SK-N-SH (cell line): Measurements from ENCODE around the gene EIF4H. TPM values are rescaled to one million over a fixed set of nuclear protein-coding genes. Genes with fewer than 3 reads are reported as not detected.

Source experiments
- CTCF ChIA-PET: fragments of 300-600, 350-600 bp; formaldehyde crosslinking; extraction: SDS; loops from one replicate; lab custom pipeline; 2021; lab: Yijun Ruan, JAX
- POLR2A ChIA-PET: fragments of 350-600 bp; sonication (Branson Sonifier 250); formaldehyde crosslinking; extraction: SDS; loops from one replicate; lab custom pipeline; 2020; ENCODE audit warnings: antibody characterized with exemption, inconsistent platforms; lab: Yijun Ruan, JAX
- DNase-seq: peaks from one replicate; pipeline ENCODE4 v3.0.0; 2012
- H2AFZ ChIP-seq: fragments of 200-600 bp; sonication (generic); 2 replicates; pipeline ENCODE4 v1.8.1; 2016; ENCODE audit warnings: antibody characterized with exemption, mild to moderate bottlenecking, low read depth
- H3F3A ChIP-seq: fragments of 200-600 bp; sonication (generic); replicated peaks from 2 replicates; pipeline ENCODE3; 2016; ENCODE audit warnings: antibody characterized with exemption, mild to moderate bottlenecking; ENCODE audit not compliant: insufficient read depth
- H3K27ac ChIP-seq, 2 experiments: fragments of 200-500 bp in 1 of 2; fragments of 200-600 bp in 1 of 2; sonication (Bioruptor generic) in 1 of 2; sonication (generic), shearing (Covaris generic) in 1 of 2; 2 replicates each; pipeline versions ENCODE4 v1.5.1 to v1.6.1; 2014 to 2016; ENCODE audit warnings: low read depth in 2 of 2, inconsistent platforms in 1 of 2, low read length in 1 of 2, mild to moderate bottlenecking in 1 of 2, mixed read lengths in 1 of 2
- H3K27me3 ChIP-seq: fragments of 200-600 bp; sonication (generic), shearing (Covaris generic); 2 replicates; pipeline ENCODE4 v1.6.1; 2016; ENCODE audit warnings: mixed run types; ENCODE audit not compliant: insufficient read depth
- H3K36me3 ChIP-seq, 2 experiments: fragments of 200-500 bp in 1 of 2; fragments of 200-600 bp in 1 of 2; sonication (Bioruptor generic) in 1 of 2; sonication (generic) in 1 of 2; replicated peaks in 1 of 2; 2 replicates each; pipeline versions ENCODE3 to v1.5.1; 2014 to 2016; ENCODE audit warnings: low read length in 1 of 2, mild to moderate bottlenecking in 1 of 2; ENCODE audit not compliant: insufficient read depth in 2 of 2, control insufficient read depth in 1 of 2
- H3K4me1 ChIP-seq, 2 experiments: fragments of 200-500 bp in 1 of 2; fragments of 200-600 bp in 1 of 2; sonication (Bioruptor generic) in 1 of 2; sonication (generic), shearing (Covaris generic) in 1 of 2; 2 replicates each; pipeline versions ENCODE4 v1.5.1 to v1.6.1; 2014 to 2016; ENCODE audit warnings: low read depth in 1 of 2, low read length in 1 of 2, mixed run types in 1 of 2; ENCODE audit not compliant: insufficient read depth in 2 of 2, control insufficient read depth in 1 of 2
- H3K4me2 ChIP-seq: fragments of 200-600 bp; sonication (generic), shearing (Covaris generic); 2 replicates; pipeline ENCODE4 v1.6.1; 2017; ENCODE audit warnings: mixed run types
- H3K4me3 ChIP-seq, 2 experiments: fragments of 200-500 bp in 1 of 2; fragments of 200-600 bp in 1 of 2; sonication (Bioruptor generic) in 1 of 2; sonication (generic), shearing (Covaris generic) in 1 of 2; 2 replicates each; pipeline versions ENCODE4 v1.5.1 to v1.8.1; 2014 to 2016; ENCODE audit warnings: low read depth in 2 of 2, inconsistent platforms in 1 of 2, low read length in 1 of 2, mild to moderate bottlenecking in 1 of 2, mixed read lengths in 1 of 2, moderate library complexity in 1 of 2
- H3K79me2 ChIP-seq: fragments of 200-600 bp; sonication (generic); 2 replicates; pipeline ENCODE4 v1.8.1; 2017; ENCODE audit warnings: mild to moderate bottlenecking; ENCODE audit not compliant: insufficient read depth
- H3K9ac ChIP-seq: fragments of 200-600 bp; sonication (generic); 2 replicates; pipeline ENCODE4 v1.6.1; 2017; ENCODE audit warnings: mixed run types
- H3K9me2 ChIP-seq: fragments of 200-600 bp; sonication (generic); 2 replicates; pipeline ENCODE4 v1.6.1; 2017; ENCODE audit warnings: mixed run types
- H3K9me3 ChIP-seq: fragments of 200-600 bp; sonication (generic); 2 replicates; pipeline ENCODE4 v1.6.1; 2017; ENCODE audit warnings: mixed run types, mild to moderate bottlenecking, moderate library complexity
- H4K20me1 ChIP-seq: fragments of 200-600 bp; sonication (generic); 2 replicates; pipeline ENCODE4 v1.6.1; 2017; ENCODE audit warnings: mild to moderate bottlenecking, mixed run types; ENCODE audit not compliant: insufficient read depth
- ELF1 ChIP-seq: IDR thresholded peaks from 2 replicates; pipeline ENCODE4 v1.4.0; 2012
- FOSL2 ChIP-seq: IDR thresholded peaks from 2 replicates; pipeline ENCODE4 v1.4.0; 2012; ENCODE audit warnings: low read depth, mild to moderate bottlenecking, moderate library complexity, borderline replicate concordance
- FOXJ3 ChIP-seq: sonication (generic); formaldehyde crosslinking; IDR thresholded peaks from 2 replicates; pipeline ENCODE4 v1.5.1; 2020; ENCODE audit warnings: mild to moderate bottlenecking, missing genetic modification reagents
- FOXM1 ChIP-seq: IDR thresholded peaks from 2 replicates; pipeline ENCODE4 v1.4.0; 2012; ENCODE audit warnings: low read depth, mild to moderate bottlenecking
- GABPA ChIP-seq: IDR thresholded peaks from 2 replicates; pipeline ENCODE4 v1.4.0; 2012; ENCODE audit warnings: low read depth, mild to moderate bottlenecking
- GATA2 ChIP-seq: sonication (generic); formaldehyde crosslinking; IDR thresholded peaks from 2 replicates; pipeline ENCODE4 v1.5.0; 2020; ENCODE audit warnings: mild to moderate bottlenecking, missing genetic modification reagents
- JUND ChIP-seq: IDR thresholded peaks from 2 replicates; pipeline ENCODE4 v1.4.0; 2012
- NFIC ChIP-seq: IDR thresholded peaks from 2 replicates; pipeline ENCODE4 v1.4.0; 2012; ENCODE audit warnings: borderline replicate concordance
- TCF12 ChIP-seq: IDR thresholded peaks from 2 replicates; pipeline ENCODE4 v1.4.0; 2012
- TEAD4 ChIP-seq: IDR thresholded peaks from 2 replicates; pipeline ENCODE4 v1.4.0; 2012; ENCODE audit warnings: mild to moderate bottlenecking, borderline replicate concordance; ENCODE audit not compliant: insufficient read depth
- WGBS: methylation state at CpG from one replicate; pipeline ENCODE4 v1.1.6; 2017; ENCODE audit warnings: low lambda C conversion rate; 5-methylcytosine and 5-hydroxymethylcytosine counted together
- polyA plus RNA-seq, 3 experiments: library from polyadenylated mRNA; depleted of rRNA; stranded (reverse); fragments of >200 nt; gene quantifications; 2 replicates each; pipeline ENCODE4 v1.2.3, GENCODE V29; 2012
- TF ChIP-seq, protein P1 (sequence below): IDR thresholded peaks from 2 replicates; pipeline ENCODE4 v1.6.1; 2012; ENCODE audit warnings: mild to moderate bottlenecking, low read depth, low read length, moderate library complexity
- TF ChIP-seq, protein P2 (sequence below): IDR thresholded peaks from 2 replicates; pipeline ENCODE4 v1.4.0; 2012; ENCODE audit warnings: low read depth, borderline replicate concordance
- TF ChIP-seq, protein P3 (sequence below): fragments of 200-600 bp; sonication (generic); IDR thresholded peaks from 2 replicates; pipeline ENCODE4 v1.6.1; 2017; ENCODE audit warnings: antibody characterized with exemption, mild to moderate bottlenecking, moderate library complexity
- TF ChIP-seq, protein P4 (sequence below): IDR thresholded peaks from 2 replicates; pipeline ENCODE4 v1.4.0; 2012; ENCODE audit warnings: low read depth, borderline replicate concordance

EIF4H gene
- polyA plus RNA-seq, 1 of the 3 experiments (the other 2 are of a cell fraction) = 468 TPM

DNA sequence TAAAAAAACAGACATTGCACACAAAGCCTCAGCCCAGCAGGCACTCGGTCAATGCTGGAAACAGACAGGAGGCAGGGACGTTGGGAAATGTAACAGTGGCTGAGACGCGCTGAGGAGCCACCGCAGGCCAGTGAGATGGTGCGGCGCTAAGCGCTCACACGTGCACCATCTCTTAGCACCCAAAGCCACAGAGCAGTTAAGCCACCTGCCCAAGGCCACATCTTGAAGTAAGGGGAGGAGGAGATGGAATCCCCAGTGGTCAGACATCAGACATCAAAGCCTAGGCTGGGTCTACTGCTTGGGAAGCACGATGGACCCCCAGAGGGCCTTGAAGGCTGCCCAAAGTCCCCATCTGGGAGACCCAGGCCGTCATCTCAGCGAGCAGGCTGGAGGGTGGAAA is 51.2 kb downstream of the EIF4H start:
- H3K27ac ChIP-seq = no peak overlapping the region
- ChIA-PET POLR2A (no interaction called here), CTCF (interaction anchor here (4.5 kb wide), 1 partner anchor 18 kb away, joined by 34 read pairs; no protein-coding TSS in a partner anchor)
- H3K27me3 ChIP-seq = no peaks in the 10 kb centered on the region
- H3K9me3 ChIP-seq = no peaks in the 10 kb centered on the region
- no peak overlapping the region for H3K9ac ChIP-seq
- no peak overlapping the region for H2AFZ ChIP-seq
- H3K4me3 ChIP-seq = no peak overlapping the region
- H3K36me3 ChIP-seq = peaks cover 7 to 21% of the 10 kb centered on the region in 2 experiments
- H3K4me2 ChIP-seq = no peak overlapping the region
- WGBS = 91% methylated on average over 12 of the region's 12 CpGs
- H3F3A ChIP-seq = peaks cover 11% of the 10 kb centered on the region
- no peaks in the 10 kb centered on the region for H3K4me1 ChIP-seq
- H3K9me2 ChIP-seq = no peaks in the 10 kb centered on the region
- no peaks in the 10 kb centered on the region for H3K79me2 ChIP-seq
- DNase-seq = no peak
- no peaks in the 10 kb centered on the region for H4K20me1 ChIP-seq
- no peak for TF ChIP-seq FOXM1
- TF ChIP-seq FOXJ3 (CRISPR knock-in tag) = no peak
- no peak for TF ChIP-seq GATA2 (CRISPR knock-in tag)
- TF ChIP-seq NFIC = no peak
- TF ChIP-seq, protein P1, sequence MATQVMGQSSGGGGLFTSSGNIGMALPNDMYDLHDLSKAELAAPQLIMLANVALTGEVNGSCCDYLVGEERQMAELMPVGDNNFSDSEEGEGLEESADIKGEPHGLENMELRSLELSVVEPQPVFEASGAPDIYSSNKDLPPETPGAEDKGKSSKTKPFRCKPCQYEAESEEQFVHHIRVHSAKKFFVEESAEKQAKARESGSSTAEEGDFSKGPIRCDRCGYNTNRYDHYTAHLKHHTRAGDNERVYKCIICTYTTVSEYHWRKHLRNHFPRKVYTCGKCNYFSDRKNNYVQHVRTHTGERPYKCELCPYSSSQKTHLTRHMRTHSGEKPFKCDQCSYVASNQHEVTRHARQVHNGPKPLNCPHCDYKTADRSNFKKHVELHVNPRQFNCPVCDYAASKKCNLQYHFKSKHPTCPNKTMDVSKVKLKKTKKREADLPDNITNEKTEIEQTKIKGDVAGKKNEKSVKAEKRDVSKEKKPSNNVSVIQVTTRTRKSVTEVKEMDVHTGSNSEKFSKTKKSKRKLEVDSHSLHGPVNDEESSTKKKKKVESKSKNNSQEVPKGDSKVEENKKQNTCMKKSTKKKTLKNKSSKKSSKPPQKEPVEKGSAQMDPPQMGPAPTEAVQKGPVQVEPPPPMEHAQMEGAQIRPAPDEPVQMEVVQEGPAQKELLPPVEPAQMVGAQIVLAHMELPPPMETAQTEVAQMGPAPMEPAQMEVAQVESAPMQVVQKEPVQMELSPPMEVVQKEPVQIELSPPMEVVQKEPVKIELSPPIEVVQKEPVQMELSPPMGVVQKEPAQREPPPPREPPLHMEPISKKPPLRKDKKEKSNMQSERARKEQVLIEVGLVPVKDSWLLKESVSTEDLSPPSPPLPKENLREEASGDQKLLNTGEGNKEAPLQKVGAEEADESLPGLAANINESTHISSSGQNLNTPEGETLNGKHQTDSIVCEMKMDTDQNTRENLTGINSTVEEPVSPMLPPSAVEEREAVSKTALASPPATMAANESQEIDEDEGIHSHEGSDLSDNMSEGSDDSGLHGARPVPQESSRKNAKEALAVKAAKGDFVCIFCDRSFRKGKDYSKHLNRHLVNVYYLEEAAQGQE = no peak
- TF ChIP-seq GABPA = no peak
- TF ChIP-seq, protein P2, sequence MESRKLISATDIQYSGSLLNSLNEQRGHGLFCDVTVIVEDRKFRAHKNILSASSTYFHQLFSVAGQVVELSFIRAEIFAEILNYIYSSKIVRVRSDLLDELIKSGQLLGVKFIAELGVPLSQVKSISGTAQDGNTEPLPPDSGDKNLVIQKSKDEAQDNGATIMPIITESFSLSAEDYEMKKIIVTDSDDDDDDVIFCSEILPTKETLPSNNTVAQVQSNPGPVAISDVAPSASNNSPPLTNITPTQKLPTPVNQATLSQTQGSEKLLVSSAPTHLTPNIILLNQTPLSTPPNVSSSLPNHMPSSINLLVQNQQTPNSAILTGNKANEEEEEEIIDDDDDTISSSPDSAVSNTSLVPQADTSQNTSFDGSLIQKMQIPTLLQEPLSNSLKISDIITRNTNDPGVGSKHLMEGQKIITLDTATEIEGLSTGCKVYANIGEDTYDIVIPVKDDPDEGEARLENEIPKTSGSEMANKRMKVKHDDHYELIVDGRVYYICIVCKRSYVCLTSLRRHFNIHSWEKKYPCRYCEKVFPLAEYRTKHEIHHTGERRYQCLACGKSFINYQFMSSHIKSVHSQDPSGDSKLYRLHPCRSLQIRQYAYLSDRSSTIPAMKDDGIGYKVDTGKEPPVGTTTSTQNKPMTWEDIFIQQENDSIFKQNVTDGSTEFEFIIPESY = no peak
- TF ChIP-seq JUND = no peak
- TF ChIP-seq TEAD4 = no peak
- TF ChIP-seq, protein P3, sequence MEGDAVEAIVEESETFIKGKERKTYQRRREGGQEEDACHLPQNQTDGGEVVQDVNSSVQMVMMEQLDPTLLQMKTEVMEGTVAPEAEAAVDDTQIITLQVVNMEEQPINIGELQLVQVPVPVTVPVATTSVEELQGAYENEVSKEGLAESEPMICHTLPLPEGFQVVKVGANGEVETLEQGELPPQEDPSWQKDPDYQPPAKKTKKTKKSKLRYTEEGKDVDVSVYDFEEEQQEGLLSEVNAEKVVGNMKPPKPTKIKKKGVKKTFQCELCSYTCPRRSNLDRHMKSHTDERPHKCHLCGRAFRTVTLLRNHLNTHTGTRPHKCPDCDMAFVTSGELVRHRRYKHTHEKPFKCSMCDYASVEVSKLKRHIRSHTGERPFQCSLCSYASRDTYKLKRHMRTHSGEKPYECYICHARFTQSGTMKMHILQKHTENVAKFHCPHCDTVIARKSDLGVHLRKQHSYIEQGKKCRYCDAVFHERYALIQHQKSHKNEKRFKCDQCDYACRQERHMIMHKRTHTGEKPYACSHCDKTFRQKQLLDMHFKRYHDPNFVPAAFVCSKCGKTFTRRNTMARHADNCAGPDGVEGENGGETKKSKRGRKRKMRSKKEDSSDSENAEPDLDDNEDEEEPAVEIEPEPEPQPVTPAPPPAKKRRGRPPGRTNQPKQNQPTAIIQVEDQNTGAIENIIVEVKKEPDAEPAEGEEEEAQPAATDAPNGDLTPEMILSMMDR = no peak
- TF ChIP-seq, protein P4, sequence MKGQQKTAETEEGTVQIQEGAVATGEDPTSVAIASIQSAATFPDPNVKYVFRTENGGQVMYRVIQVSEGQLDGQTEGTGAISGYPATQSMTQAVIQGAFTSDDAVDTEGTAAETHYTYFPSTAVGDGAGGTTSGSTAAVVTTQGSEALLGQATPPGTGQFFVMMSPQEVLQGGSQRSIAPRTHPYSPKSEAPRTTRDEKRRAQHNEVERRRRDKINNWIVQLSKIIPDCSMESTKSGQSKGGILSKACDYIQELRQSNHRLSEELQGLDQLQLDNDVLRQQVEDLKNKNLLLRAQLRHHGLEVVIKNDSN = no peak
- no peak for TF ChIP-seq FOSL2
- TF ChIP-seq ELF1 = no peak
- no peak for TF ChIP-seq TCF12
